HepG2 (cell line): ENCODE data around the gene TRAPPC5. TPM values are rescaled to one million over a fixed set of nuclear protein-coding genes. Genes with fewer than 3 reads are reported as not detected.

Source experiments
- ATAC-seq: fragments of 200-7000 bp; cut with Tn5 transposase; 3 replicates; pipeline ENCODE4 v1.9.1; 2020; ENCODE audit warnings: mild to moderate bottlenecking, moderate library complexity
- BruUV-seq: library from RNA; stranded (reverse); fragments of 400-500 nt; replicated peaks from 2 replicates; lab custom pipeline; 2021; lab: Mats Ljungman, UMichigan
- CTCF ChIA-PET: fragments of 300-600 bp; formaldehyde crosslinking; extraction: SDS; loops from one replicate; lab custom pipeline; 2021; ENCODE audit warnings: low total read pairs, inconsistent platforms, low intra/inter-chr PET ratio; lab: Yijun Ruan, JAX
- POLR2A ChIA-PET: fragments of 350-600 bp; sonication (Branson Sonifier 250); formaldehyde crosslinking; loops from one replicate; lab custom pipeline; 2020; ENCODE audit warnings: antibody characterized with exemption, inconsistent platforms; lab: Yijun Ruan, JAX
- DNase-seq: peaks from one replicate; pipeline ENCODE4 v3.0.0-alpha.2; 2015; ENCODE audit warnings: low spot score
- FAIRE-seq: peaks from 3 replicates; lab custom pipeline; 2011; peaks lifted over from hg19 to GRCh38; lab: Jason Lieb, UNC
- H2AFZ ChIP-seq: one replicate; pipeline ENCODE4 v1.6.1; 2011; ENCODE audit warnings: low read length, inconsistent platforms
- H3K27ac ChIP-seq: fragments of 300-600 bp; 3 replicates; pipeline ENCODE4 v1.8.0; 2011; ENCODE audit warnings: mixed run types, mild to moderate bottlenecking, mixed read lengths, low read length, inconsistent platforms; ENCODE audit not compliant: insufficient read depth; ENCODE audit errors: extremely low read length
- H3K27me3 ChIP-seq, 2 experiments: fragments of 200-600 bp in 1 of 2; 2 replicates in 1 of 2; 3 replicates in 1 of 2; pipeline versions ENCODE4 v1.6.0 to v1.8.0; 2011; ENCODE audit warnings: low read length in 2 of 2, mild to moderate bottlenecking in 2 of 2, moderate library complexity in 2 of 2, inconsistent platforms in 1 of 2; ENCODE audit not compliant: insufficient read depth in 2 of 2, control insufficient read depth in 1 of 2
- H3K36me3 ChIP-seq, 2 experiments: fragments of 200-600 bp in 1 of 2; replicated peaks in 1 of 2; 2 replicates in 1 of 2; 3 replicates in 1 of 2; pipeline versions ENCODE4 v1.5.1 to v1.8.0; 2011; ENCODE audit warnings: low read length in 2 of 2, inconsistent platforms in 1 of 2; ENCODE audit not compliant: insufficient read depth in 2 of 2, control insufficient read depth in 1 of 2
- H3K4me1 ChIP-seq: 2 replicates; pipeline ENCODE4 v1.5.1; 2012; ENCODE audit warnings: low read length, inconsistent platforms; ENCODE audit not compliant: insufficient read depth
- H3K4me2 ChIP-seq: 2 replicates; pipeline ENCODE4 v1.6.0; 2011; ENCODE audit warnings: low read depth, low read length, inconsistent platforms
- H3K4me3 ChIP-seq, 3 experiments: fragments of 200-600 bp in 1 of 3; sonication (generic), shearing (Covaris generic) in 1 of 3; replicated peaks in 1 of 3; 2 replicates each; pipeline ENCODE4 v1.5.1; 2011 to 2016; ENCODE audit warnings: low read length in 3 of 3, inconsistent platforms in 2 of 3, low read depth in 2 of 3, mild to moderate bottlenecking in 2 of 3, control low read depth in 1 of 3, mixed read lengths in 1 of 3; ENCODE audit not compliant: insufficient read depth in 1 of 3
- H3K79me2 ChIP-seq: one replicate; pipeline ENCODE4 v1.6.1; 2011; ENCODE audit warnings: low read length, inconsistent platforms; ENCODE audit not compliant: insufficient read depth
- H3K9ac ChIP-seq: 2 replicates; pipeline ENCODE4 v1.6.0; 2011; ENCODE audit warnings: mild to moderate bottlenecking, low read depth, low read length, inconsistent platforms; ENCODE audit not compliant: insufficient read depth
- H3K9me3 ChIP-seq: 2 replicates; pipeline ENCODE4 v1.5.1; 2012; ENCODE audit warnings: mild to moderate bottlenecking, low read length
- H4K20me1 ChIP-seq: 2 replicates; pipeline ENCODE4 v1.6.0; 2011; ENCODE audit warnings: inconsistent platforms, mild to moderate bottlenecking, low read length, moderate library complexity; ENCODE audit not compliant: insufficient read depth
- HES4 ChIP-seq: sonication (generic); formaldehyde crosslinking; IDR thresholded peaks from 2 replicates; pipeline ENCODE4 v1.9.0; 2021; ENCODE audit warnings: mild to moderate bottlenecking, missing genetic modification reagents, borderline replicate concordance
- KDM3A ChIP-seq: IDR thresholded peaks from 2 replicates; pipeline ENCODE4 v1.6.1; 2018; ENCODE audit warnings: low read depth, missing compliant biosample characterization
- KLF6 ChIP-seq: IDR thresholded peaks from 2 replicates; pipeline ENCODE4 v1.8.0; 2016; ENCODE audit warnings: missing biosample characterization, missing genetic modification reagents
- KMT2A ChIP-seq: sonication (generic); formaldehyde crosslinking; IDR thresholded peaks from 2 replicates; pipeline ENCODE4 v1.4.0; 2020; ENCODE audit warnings: missing genetic modification reagents
- RARA ChIP-seq: IDR thresholded peaks from 2 replicates; pipeline ENCODE4 v1.6.1; 2016; ENCODE audit warnings: missing genetic modification reagents, missing compliant biosample characterization
- SATB2 ChIP-seq: sonication (generic); formaldehyde crosslinking; IDR thresholded peaks from 2 replicates; pipeline ENCODE4 v1.5.0; 2020; ENCODE audit warnings: missing genetic modification reagents
- SIN3A ChIP-seq: IDR thresholded peaks from 2 replicates; pipeline ENCODE4 v1.6.1; 2011; ENCODE audit warnings: low read depth, mild to moderate bottlenecking, control low read depth, low read length, borderline replicate concordance
- SMAD1 ChIP-seq: sonication (generic); formaldehyde crosslinking; IDR thresholded peaks from 2 replicates; pipeline ENCODE4 v1.4.0; 2020; ENCODE audit warnings: missing genetic modification reagents, low read depth, mild to moderate bottlenecking, borderline replicate concordance
- SP140L ChIP-seq: sonication (generic); formaldehyde crosslinking; IDR thresholded peaks from 2 replicates; pipeline ENCODE4 v1.4.0; 2020; ENCODE audit warnings: missing genetic modification reagents, borderline replicate concordance
- ZKSCAN8 ChIP-seq: IDR thresholded peaks from 2 replicates; pipeline ENCODE4 v1.6.1; 2016; ENCODE audit warnings: borderline replicate concordance, missing genetic modification reagents, missing compliant biosample characterization
- ZNF253 ChIP-seq: sonication (generic); formaldehyde crosslinking; IDR thresholded peaks from 2 replicates; pipeline ENCODE4 v1.8.0; 2022; ENCODE audit warnings: mild to moderate bottlenecking, missing genetic modification reagents, borderline replicate concordance
- ZSCAN25 ChIP-seq: sonication (generic); formaldehyde crosslinking; IDR thresholded peaks from 2 replicates; pipeline ENCODE4 v1.8.0; 2022; ENCODE audit warnings: mild to moderate bottlenecking, missing genetic modification reagents
- ZSCAN30 ChIP-seq: sonication (generic); formaldehyde crosslinking; IDR thresholded peaks from 2 replicates; pipeline ENCODE4 v1.5.0; 2020; ENCODE audit warnings: mild to moderate bottlenecking, missing genetic modification reagents
- WGBS: methylation state at CpG from one replicate; pipeline ENCODE4 v1.1.6; 2017; ENCODE audit warnings: low lambda C conversion rate; 5-methylcytosine and 5-hydroxymethylcytosine counted together
- in situ Hi-C: cut with HindIII; loops from 2 replicates; pipeline ENCODE4 v1.10.0; 2017; ENCODE audit warnings: low pct_unique_long_range_greater_than_20kb; ENCODE audit not compliant: extremely low pct_ligation_motif_present
- intact Hi-C: fragments of 100-400 bp; cut with micrococcal nuclease; formaldehyde crosslinking; loops from one replicate; pipeline ENCODE4 v1.10.0; 2022; ENCODE audit not compliant: unreplicated experiment
- polyA plus RNA-seq, 8 experiments: library from polyadenylated mRNA; depleted of rRNA in 3 of 8; stranded (reverse) in 7 of 8; unstranded in 1 of 8; fragments of >200 nt; fragmentation: Illumina TruSeq in 4 of 8; extraction: Trizol in 4 of 8; gene quantifications; 2 replicates each; pipeline versions ENCODE4 v1.2.1 to v1.2.3, GENCODE V29; 2011 to 2016; ENCODE audit warnings: low read depth in 4 of 8, missing spikeins in 1 of 8, mixed read lengths in 1 of 8; ENCODE audit not compliant: insufficient read depth in 1 of 8
- total RNA-seq, 5 experiments: library from RNA; depleted of rRNA; stranded (reverse); fragments of >200 nt; fragmentation: Illumina TruSeq; extraction: Trizol; gene quantifications; 2 replicates each; pipeline ENCODE4 v1.2.3, GENCODE V29; 2016; ENCODE audit warnings: low read depth in 1 of 5
- TF ChIP-seq, protein P1 (sequence below), 2 experiments: IDR thresholded peaks; 2 replicates each; pipeline ENCODE4 v1.6.1; 2011 to 2012; ENCODE audit warnings: low read length in 2 of 2, borderline replicate concordance in 1 of 2, low read depth in 1 of 2, mild to moderate bottlenecking in 1 of 2, moderate library complexity in 1 of 2
- TF ChIP-seq, protein P2 (sequence below): sonication (generic); formaldehyde crosslinking; IDR thresholded peaks from 2 replicates; pipeline ENCODE4 v1.8.1; 2023; ENCODE audit warnings: missing genetic modification reagents, mild to moderate bottlenecking, borderline replicate concordance
- TF ChIP-seq, protein P3 (sequence below): sonication (generic); formaldehyde crosslinking; IDR thresholded peaks from 2 replicates; pipeline ENCODE4 v1.9.0; 2021; ENCODE audit warnings: missing genetic modification reagents, borderline replicate concordance
- TF ChIP-seq, protein P4 (sequence below): IDR thresholded peaks from 2 replicates; pipeline ENCODE4 v1.6.1; 2016; ENCODE audit warnings: low read depth, control low read depth

TRAPPC5 gene
- total and polyA plus RNA-seq, 2 of the 13 experiments (the other 11 are each of a cell fraction or from before 2014, with no cell fraction given), result 38.5 to 78.7 TPM

DNA sequence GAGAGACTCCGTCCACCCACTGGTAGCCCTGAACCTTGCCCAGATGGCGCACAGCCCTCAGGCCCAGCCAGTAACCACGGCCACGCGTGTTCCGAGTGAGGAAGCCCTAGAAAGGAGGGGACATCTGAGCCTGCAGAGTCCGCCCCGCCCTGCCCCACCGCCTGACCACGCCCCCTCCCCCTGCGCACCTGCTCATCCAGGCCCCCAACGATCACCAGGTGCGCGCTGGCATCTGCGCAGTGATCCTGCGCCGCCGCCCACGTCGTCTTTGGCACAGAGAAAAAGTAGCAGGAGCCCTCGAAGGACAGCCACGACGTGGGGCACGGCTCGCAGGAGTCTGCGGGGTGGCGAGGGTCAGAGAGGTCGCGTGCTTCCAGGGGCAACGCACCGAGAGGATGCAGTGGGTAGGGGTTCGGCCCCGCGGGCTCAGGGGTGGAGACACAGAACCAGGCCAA lies 49.2 kb downstream of the TRAPPC5 start:
- intact Hi-C loops, result no loop called here
- TF ChIP-seq, protein P1, sequence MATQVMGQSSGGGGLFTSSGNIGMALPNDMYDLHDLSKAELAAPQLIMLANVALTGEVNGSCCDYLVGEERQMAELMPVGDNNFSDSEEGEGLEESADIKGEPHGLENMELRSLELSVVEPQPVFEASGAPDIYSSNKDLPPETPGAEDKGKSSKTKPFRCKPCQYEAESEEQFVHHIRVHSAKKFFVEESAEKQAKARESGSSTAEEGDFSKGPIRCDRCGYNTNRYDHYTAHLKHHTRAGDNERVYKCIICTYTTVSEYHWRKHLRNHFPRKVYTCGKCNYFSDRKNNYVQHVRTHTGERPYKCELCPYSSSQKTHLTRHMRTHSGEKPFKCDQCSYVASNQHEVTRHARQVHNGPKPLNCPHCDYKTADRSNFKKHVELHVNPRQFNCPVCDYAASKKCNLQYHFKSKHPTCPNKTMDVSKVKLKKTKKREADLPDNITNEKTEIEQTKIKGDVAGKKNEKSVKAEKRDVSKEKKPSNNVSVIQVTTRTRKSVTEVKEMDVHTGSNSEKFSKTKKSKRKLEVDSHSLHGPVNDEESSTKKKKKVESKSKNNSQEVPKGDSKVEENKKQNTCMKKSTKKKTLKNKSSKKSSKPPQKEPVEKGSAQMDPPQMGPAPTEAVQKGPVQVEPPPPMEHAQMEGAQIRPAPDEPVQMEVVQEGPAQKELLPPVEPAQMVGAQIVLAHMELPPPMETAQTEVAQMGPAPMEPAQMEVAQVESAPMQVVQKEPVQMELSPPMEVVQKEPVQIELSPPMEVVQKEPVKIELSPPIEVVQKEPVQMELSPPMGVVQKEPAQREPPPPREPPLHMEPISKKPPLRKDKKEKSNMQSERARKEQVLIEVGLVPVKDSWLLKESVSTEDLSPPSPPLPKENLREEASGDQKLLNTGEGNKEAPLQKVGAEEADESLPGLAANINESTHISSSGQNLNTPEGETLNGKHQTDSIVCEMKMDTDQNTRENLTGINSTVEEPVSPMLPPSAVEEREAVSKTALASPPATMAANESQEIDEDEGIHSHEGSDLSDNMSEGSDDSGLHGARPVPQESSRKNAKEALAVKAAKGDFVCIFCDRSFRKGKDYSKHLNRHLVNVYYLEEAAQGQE (IDR thresholded peaks at IDR 0.05; ENCODE audit: borderline replicate concordance in 1 of 2, low read depth in 1 of 2, low read length in 2 of 2), result no peak
- no peak for TF ChIP-seq SIN3A
- TF ChIP-seq, protein P2, sequence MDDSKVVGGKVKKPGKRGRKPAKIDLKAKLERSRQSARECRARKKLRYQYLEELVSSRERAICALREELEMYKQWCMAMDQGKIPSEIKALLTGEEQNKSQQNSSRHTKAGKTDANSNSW (CRISPR knock-in tag), result no peak
- TF ChIP-seq ZNF253 (CRISPR knock-in tag), result no peak
- no peak for TF ChIP-seq ZSCAN30 (CRISPR knock-in tag)
- no peak for TF ChIP-seq KLF6 (CRISPR knock-in tag)
- TF ChIP-seq KDM3A (CRISPR knock-in tag), result no peak
- no peak for TF ChIP-seq KMT2A (CRISPR knock-in tag)
- no peak for TF ChIP-seq ZSCAN25 (CRISPR knock-in tag)
- TF ChIP-seq, protein P3, sequence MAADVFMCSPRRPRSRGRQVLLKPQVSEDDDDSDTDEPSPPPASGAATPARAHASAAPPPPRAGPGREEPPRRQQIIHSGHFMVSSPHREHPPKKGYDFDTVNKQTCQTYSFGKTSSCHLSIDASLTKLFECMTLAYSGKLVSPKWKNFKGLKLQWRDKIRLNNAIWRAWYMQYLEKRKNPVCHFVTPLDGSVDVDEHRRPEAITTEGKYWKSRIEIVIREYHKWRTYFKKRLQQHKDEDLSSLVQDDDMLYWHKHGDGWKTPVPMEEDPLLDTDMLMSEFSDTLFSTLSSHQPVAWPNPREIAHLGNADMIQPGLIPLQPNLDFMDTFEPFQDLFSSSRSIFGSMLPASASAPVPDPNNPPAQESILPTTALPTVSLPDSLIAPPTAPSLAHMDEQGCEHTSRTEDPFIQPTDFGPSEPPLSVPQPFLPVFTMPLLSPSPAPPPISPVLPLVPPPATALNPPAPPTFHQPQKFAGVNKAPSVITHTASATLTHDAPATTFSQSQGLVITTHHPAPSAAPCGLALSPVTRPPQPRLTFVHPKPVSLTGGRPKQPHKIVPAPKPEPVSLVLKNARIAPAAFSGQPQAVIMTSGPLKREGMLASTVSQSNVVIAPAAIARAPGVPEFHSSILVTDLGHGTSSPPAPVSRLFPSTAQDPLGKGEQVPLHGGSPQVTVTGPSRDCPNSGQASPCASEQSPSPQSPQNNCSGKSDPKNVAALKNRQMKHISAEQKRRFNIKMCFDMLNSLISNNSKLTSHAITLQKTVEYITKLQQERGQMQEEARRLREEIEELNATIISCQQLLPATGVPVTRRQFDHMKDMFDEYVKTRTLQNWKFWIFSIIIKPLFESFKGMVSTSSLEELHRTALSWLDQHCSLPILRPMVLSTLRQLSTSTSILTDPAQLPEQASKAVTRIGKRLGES (CRISPR knock-in tag), result no peak
- no peak for TF ChIP-seq ZKSCAN8 (CRISPR knock-in tag)
- TF ChIP-seq SP140L, result no peak
- TF ChIP-seq, protein P4, sequence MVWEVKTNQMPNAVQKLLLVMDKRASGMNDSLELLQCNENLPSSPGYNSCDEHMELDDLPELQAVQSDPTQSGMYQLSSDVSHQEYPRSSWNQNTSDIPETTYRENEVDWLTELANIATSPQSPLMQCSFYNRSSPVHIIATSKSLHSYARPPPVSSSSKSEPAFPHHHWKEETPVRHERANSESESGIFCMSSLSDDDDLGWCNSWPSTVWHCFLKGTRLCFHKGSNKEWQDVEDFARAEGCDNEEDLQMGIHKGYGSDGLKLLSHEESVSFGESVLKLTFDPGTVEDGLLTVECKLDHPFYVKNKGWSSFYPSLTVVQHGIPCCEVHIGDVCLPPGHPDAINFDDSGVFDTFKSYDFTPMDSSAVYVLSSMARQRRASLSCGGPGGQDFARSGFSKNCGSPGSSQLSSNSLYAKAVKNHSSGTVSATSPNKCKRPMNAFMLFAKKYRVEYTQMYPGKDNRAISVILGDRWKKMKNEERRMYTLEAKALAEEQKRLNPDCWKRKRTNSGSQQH (CRISPR knock-in tag), result no peak
- no peak for TF ChIP-seq HES4 (CRISPR knock-in tag)
- TF ChIP-seq RARA, result no peak
- TF ChIP-seq SMAD1 (CRISPR knock-in tag), result no peak
- no peak for TF ChIP-seq SATB2 (CRISPR knock-in tag)

More for the DNA sequence above, 49.2 kb downstream of the TRAPPC5 start:
- Histone ChIP-seq H3K27me3 (peaks cover 1 to 31% of the 10 kb centered on the region in 2 experiments; a peak in 3 of 5 replicates), H2AFZ (no peak overlapping the region), H3K9ac (no peak overlapping the region), H3K9me3 (no peaks in the 10 kb centered on the region), H3K79me2 (no peaks in the 10 kb centered on the region), H3K4me1 (no peaks in the 10 kb centered on the region), H3K4me3 (no peak overlapping the region), H3K4me2 (no peak overlapping the region), H4K20me1 (no peaks in the 10 kb centered on the region), H3K27ac (no peak overlapping the region), H3K36me3 (no peaks in the 10 kb centered on the region)
- CTCF ChIA-PET, result no interaction called here
- no peak for DNase-seq
- ATAC-seq, result no peak
- in situ Hi-C loops, result no loop called here
- no peak for FAIRE-seq
- BruUV-seq, result no TSS peak
- POLR2A ChIA-PET, result no interaction called here
- WGBS, result 41% methylated on average over 15 of the region's 34 CpGs
